Measurements from ENCODE around the gene CTXND1. TPM values are rescaled to one million over a fixed set of nuclear protein-coding genes. Genes with fewer than 3 reads are reported as not detected.

The CTXND1 gene
- total and polyA plus RNA-seq, 9 donors, result 0.04 to 0.52 (median 0.14) TPM; not detected in 1

DNA sequence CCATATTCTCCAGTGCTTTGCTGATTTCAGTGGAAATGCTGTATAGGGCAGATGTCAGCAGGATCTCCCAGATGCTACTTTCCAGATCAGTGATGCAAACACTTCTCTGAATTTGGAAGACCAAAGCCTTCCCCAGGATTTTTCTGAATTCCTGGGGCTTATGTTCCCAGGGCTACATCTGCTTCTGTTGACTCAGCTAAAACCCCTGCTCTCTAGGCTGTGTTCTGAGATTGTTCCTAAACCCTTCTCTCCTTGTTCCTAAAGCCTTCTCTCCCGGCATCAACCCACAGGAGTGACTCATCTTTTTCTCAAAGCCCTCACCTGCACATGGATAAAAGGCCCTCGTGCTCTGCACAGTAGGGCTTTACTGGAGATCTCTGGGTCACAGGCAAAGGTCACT lies 63.8 kb downstream of the CTXND1 start:
- intact Hi-C loops (cut with DNase I), result no loop called here
- no peak for DNase-seq
- H3K27ac ChIP-seq, result no peak overlapping the region
- H3K4me3 ChIP-seq, result no peak overlapping the region
- no peaks in the 10 kb centered on the region for H3K27me3 ChIP-seq
- H3K9me3 ChIP-seq, result no peaks in the 10 kb centered on the region
- TF ChIP-seq EP300 (IDR thresholded peaks at IDR 0.05) (no peak), POLR2A (IDR thresholded peaks at IDR 0.05) (no peak)
- TF ChIP-seq, protein P1, sequence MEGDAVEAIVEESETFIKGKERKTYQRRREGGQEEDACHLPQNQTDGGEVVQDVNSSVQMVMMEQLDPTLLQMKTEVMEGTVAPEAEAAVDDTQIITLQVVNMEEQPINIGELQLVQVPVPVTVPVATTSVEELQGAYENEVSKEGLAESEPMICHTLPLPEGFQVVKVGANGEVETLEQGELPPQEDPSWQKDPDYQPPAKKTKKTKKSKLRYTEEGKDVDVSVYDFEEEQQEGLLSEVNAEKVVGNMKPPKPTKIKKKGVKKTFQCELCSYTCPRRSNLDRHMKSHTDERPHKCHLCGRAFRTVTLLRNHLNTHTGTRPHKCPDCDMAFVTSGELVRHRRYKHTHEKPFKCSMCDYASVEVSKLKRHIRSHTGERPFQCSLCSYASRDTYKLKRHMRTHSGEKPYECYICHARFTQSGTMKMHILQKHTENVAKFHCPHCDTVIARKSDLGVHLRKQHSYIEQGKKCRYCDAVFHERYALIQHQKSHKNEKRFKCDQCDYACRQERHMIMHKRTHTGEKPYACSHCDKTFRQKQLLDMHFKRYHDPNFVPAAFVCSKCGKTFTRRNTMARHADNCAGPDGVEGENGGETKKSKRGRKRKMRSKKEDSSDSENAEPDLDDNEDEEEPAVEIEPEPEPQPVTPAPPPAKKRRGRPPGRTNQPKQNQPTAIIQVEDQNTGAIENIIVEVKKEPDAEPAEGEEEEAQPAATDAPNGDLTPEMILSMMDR (IDR thresholded peaks at IDR 0.05), result no peak
- 73 to 79% (median 73%) methylated on average over 2 of the region's 2 CpGs for WGBS, 3 donors
- no peaks in the 10 kb centered on the region for H3K36me3 ChIP-seq
- H3K4me1 ChIP-seq (ENCODE audit: insufficient read depth), result no peaks in the 10 kb centered on the region

DNA sequence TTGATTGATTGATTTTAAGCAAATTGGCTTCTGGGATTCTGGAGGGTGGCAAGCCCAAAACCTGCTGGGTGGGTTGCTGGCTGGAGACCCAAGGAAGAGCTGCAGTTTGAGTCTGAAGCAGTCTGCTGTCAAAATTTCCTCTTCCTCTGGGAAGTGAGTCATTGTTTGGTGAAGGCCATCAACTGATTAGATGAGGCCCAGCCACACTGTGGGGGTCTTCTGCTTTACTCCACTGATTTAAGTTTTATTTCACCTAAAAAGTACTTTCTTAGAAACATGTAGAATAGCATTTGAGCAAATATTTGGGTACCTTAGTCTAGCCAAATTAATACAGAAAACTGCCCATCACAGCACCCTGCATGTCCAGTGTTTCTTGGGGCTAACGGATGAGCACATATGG lies 65.4 kb downstream of the CTXND1 start:
- intact Hi-C loops (cut with DNase I), result no loop called here
- 90 to 100% (median 100%) methylated on average over 1 of the region's 1 CpG for WGBS, 3 donors
- Histone ChIP-seq H3K4me3 (no peak overlapping the region), H3K27me3 (no peaks in the 10 kb centered on the region), H3K9me3 (no peaks in the 10 kb centered on the region), H3K27ac (no peak overlapping the region), H3K4me1 (ENCODE audit: insufficient read depth) (peaks cover 5% of the 10 kb centered on the region), H3K36me3 (no peaks in the 10 kb centered on the region)
- DNase-seq, result no peak
- TF ChIP-seq POLR2A (IDR thresholded peaks at IDR 0.05) (no peak), EP300 (IDR thresholded peaks at IDR 0.05) (no peak)
- TF ChIP-seq, protein P1 (IDR thresholded peaks at IDR 0.05), result no peak

DNA sequence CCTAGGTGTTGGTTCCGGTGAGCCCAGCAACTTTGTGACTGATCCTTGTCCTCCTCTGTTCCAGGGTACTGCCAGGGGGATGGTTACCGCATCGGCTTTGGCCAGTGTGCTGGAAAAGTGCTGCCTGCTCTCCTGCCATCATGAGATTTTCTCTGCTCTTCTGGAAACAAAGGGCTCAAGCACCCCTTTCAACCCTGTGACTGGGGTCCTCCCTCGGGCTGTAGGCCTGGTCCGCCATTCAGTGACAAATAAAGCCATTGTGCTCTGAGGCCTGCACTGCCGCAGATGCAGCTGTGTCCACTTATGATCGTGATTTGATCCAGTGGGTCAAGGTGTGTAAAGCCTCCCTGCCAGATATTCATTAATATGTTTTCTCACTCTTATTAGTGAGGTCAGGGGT lies 65.9 kb downstream of the CTXND1 start:
- H3K4me1 ChIP-seq (ENCODE audit: insufficient read depth), result peaks cover 5% of the 10 kb centered on the region
- H3K36me3 ChIP-seq, result no peaks in the 10 kb centered on the region
- no peak overlapping the region for H3K27ac ChIP-seq
- H3K4me3 ChIP-seq, result no peak overlapping the region
- H3K9me3 ChIP-seq, result no peaks in the 10 kb centered on the region
- no peaks in the 10 kb centered on the region for H3K27me3 ChIP-seq
- DNase-seq, result no peak
- TF ChIP-seq, protein P1 (IDR thresholded peaks at IDR 0.05), result no peak
- no peak for TF ChIP-seq EP300 (IDR thresholded peaks at IDR 0.05)
- TF ChIP-seq POLR2A (IDR thresholded peaks at IDR 0.05), result no peak
- 94 to 100% (median 97%) methylated on average over 7 of the region's 7 CpGs for WGBS, 3 donors
- intact Hi-C loops (cut with DNase I), result no loop called here

DNA sequence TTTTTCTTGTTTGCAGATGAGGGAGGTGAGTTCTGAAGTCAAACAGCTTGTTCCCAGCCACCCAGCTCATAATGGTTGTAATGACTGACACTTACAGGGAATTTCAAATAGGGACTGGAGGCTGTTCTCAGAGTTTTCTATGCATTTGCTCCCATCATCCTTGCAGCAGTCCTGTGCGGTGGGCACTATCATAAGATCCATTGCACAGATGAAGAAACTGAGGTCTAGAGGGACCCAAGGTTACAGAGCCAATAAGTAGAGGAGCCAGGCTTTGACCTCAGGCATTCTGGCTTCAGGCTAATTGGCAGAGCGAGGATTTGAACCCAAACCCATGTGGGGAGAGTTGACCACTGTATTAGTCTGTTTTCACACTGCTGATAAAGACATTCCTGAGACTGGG lies 66.9 kb downstream of the CTXND1 start:
- H3K4me3 ChIP-seq, result no peak overlapping the region
- 93 to 98% (median 96%) methylated on average over 2 of the region's 2 CpGs for WGBS, 3 donors
- no peak for TF ChIP-seq EP300 (IDR thresholded peaks at IDR 0.05)
- TF ChIP-seq, protein P1 (IDR thresholded peaks at IDR 0.05), result no peak
- TF ChIP-seq POLR2A (IDR thresholded peaks at IDR 0.05), result no peak
- H3K4me1 ChIP-seq (ENCODE audit: insufficient read depth), result peaks cover 5% of the 10 kb centered on the region
- H3K36me3 ChIP-seq, result no peaks in the 10 kb centered on the region
- intact Hi-C loops (cut with DNase I), result no loop called here
- no peaks in the 10 kb centered on the region for H3K27me3 ChIP-seq
- no peak overlapping the region for H3K27ac ChIP-seq
- no peaks in the 10 kb centered on the region for H3K9me3 ChIP-seq
- no peak for DNase-seq
